ENCODE data around the gene COMMD3.

COMMD3 gene

DNA sequence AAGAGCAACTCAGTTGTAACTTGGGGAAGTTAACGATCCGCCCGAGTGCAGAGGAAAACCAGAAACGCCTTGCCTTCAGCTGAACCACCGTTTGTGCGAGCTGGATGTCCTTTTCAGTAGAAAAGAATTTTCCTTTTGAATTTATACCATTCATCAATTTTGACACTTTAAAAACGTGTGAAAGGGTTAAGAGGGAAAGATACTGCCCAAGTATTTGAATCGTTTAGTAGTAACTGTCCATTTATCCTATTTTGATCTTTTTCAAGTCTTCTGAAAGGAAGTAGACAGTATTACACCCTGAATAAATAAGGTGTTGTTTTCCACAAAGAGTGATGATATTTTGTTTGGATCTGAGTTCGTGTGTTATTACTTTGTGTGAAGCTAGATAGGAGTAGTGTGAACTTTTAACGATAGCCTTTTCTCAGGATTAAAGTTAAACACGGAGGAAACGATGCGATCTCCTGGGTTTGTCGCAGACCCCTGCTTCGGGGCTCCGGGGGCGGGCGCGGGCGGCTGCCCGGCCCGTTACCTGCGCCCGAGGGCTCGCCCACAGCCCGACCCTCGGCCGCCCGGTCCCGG is 3.9 kb downstream of the COMMD3 start:
- peak in 3 of 4 experiments; percentile 43 to 64 (median 54) for DNase-seq

DNA sequence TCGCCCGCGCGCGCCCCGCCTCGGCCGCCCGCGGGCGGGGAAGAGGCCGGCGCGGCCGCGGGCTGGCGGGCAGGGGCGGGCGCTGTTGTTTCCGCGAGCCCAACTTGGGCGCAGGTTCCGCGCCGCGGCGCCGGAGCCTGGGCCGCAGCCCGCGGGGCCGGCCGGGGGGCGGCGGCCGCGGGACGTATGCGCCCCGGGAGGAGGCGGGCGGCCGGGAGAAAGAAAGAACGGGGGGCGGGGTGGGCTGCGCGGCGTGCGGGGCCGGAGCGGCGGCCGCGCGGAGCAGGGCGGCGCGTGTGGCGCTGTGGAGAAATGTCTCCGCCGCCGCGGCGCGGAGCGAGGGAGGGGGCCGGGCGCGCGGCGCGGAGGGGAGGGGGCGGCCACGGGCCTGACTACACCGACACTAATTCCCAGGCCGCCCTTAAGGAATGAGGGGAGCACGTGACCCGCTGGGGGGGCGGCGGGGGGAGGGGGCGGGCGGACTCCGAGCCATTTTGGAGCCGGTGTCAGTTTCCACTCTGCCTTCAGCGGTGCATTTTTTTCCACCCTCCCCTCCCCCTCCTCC is 4.5 kb downstream of the COMMD3 start, which contains the start of gene BMI1:
Gene BMI1, plus strand, starts transcription at position 509 of the 565 bp plus-strand sequence. CDS start 5,351 bp downstream, outside the sequence.
- DNase-seq = peak; percentile 47 to 85 (median 72)

DNA sequence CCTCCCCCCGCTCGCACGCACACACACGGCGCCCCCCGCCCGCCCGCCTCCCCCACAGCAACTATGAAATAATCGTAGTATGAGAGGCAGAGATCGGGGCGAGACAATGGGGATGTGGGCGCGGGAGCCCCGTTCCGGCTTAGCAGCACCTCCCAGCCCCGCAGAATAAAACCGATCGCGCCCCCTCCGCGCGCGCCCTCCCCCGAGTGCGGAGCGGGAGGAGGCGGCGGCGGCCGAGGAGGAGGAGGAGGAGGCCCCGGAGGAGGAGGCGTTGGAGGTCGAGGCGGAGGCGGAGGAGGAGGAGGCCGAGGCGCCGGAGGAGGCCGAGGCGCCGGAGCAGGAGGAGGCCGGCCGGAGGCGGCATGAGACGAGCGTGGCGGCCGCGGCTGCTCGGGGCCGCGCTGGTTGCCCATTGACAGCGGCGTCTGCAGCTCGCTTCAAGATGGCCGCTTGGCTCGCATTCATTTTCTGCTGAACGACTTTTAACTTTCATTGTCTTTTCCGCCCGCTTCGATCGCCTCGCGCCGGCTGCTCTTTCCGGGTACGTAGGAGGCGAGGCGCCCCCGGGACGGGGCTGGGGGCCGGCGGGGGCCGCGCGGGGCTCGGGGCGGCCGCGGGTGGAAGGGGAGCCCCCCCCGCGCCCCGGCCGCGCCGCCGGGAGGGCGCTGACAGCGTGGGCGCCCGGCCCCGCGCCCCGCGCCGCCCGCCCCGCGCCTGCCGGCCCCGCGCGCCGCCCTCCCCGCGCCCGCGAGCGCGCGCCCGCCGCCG is 5.2 kb downstream of the COMMD3 start:
- peak; percentile 65 to 83 (median 74) for DNase-seq

DNA sequence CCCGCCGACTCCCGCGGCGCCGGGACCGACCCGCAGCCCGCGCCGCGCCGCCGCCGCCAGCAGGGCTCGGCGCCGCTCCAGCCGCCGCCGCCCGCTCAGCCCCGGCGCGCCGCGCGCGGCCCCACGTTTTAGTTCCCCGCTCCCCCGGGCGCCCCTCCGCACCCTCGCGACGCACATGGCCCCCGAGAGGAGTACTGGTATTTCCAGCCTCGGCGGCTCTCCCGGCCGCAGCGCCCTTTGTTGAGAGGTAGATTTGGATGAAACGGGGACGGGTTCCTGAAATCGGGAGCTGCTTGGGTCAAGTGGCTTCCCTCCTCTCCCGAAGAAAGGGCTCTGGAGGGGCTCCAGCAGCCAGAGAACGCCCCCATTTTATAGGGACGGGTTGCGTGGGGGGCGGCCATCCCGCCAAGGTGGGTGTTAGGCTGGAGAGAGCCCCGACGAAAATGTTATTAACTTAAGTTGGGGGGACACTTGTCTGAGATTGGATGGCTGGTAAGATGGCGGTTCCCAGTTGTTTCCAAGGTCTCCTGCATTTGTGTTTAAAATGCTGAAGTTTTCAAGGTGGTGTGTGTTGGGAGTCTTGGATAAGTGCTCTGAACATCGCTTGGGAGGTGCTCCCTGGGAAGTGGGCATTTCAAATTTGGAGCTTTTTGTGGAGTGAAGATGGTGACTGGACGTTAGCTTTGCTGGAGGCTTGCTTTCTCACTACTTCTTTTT is 5.9 kb downstream of the COMMD3 start:
- DNase-seq = peak in 3 of 4 experiments; percentile 32 to 73 (median 61)

DNA sequence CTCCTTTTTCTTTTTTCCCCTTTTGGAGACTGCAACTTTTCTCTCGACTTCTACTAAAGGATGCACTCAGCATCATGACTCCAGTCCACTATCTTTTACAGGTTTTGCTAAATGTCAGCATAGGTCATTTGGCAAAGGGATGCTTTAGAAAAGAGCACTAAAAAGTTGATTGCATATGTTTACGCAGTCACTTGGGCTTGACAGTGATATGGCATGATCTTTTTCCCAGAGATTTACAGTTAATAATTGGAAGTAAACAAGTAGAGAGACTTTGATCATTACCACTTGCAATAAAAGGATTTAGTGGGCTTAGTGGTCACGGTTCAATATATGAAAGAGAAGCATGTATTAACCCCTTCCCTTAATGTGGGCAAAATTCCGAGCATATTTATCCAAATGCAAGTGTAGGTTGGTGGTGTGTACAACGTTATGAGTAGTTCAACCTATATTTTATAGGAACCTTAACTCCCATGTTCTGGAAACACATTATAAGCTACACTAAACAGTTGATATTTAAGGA is 6.5 kb downstream of the COMMD3 start:
- DNase-seq = no peak

DNA sequence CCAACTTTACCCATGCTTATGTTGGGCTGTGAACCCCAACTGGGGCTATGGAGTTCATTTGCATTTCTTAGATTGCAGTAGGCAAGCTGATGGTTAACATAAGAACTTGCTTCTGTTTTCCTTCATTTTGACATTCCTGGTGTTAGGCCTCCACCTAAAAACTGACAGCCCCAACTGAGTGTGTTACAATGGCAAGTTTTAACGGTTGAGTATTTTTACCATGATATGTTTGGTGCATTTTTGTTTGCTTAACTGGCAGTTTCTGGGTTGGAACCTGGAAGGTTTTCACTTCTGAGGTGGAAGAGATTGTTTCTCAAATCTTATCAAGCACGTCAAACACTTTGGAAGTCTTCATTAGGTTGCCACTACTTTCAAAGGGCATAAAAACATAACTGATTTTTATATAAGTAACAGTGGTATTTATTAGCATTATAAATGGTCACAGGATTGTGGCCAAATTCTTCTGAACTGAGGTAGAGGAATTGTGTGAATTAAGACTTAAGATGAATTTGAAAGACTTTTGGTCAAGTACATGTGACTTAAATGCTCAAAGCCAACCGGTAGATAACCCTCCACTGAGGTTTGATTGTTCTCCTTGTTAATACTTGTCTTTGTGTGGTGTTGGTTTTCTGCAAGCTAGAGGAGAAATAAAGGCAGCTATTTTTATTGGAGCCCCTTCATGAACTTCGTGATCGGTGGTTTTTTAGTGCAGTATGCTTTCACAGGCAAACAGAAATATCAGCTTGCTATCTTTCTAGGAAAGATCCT is 7.5 kb downstream of the COMMD3 start:
- no peak for DNase-seq

DNA sequence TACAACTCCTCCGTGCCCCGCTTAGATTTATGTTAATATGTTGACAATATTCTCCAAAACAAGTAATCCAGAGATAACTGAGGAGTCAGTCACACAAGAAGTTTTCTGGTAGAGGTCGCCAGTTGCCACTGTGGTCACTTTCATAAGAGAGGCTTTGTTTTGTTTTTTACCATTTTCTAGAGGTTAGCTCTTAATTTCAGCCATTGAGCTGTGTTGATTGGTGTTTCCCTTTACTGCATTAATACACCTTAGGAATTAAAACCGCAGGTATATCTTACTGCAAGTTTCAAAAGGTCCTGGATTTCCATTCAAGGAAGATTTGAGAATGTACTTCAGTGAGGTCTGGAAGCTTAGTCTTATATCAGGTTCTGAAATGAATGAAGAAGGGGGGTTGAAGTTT is 8.2 kb downstream of the COMMD3 start:
- DNase-seq = no peak

DNA sequence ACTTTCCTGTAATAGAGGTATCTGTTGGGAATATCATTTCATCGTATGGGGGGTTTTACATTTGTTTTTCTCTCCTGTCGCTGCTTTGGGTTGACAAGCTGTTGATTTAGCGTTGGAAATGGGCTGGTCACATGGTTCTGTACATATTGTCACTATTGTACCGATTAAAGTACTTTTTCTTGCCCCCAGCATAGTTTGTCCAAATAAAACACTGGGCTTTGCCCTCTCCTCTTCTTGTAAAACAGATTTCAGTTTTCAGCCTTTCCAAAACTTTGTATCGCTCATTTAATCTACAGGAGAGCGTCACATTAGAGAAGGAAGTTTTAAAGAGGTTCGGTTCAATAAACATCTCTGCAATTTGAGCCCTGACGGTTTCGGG is 8.7 kb downstream of the COMMD3 start:
- DNase-seq = no peak

DNA sequence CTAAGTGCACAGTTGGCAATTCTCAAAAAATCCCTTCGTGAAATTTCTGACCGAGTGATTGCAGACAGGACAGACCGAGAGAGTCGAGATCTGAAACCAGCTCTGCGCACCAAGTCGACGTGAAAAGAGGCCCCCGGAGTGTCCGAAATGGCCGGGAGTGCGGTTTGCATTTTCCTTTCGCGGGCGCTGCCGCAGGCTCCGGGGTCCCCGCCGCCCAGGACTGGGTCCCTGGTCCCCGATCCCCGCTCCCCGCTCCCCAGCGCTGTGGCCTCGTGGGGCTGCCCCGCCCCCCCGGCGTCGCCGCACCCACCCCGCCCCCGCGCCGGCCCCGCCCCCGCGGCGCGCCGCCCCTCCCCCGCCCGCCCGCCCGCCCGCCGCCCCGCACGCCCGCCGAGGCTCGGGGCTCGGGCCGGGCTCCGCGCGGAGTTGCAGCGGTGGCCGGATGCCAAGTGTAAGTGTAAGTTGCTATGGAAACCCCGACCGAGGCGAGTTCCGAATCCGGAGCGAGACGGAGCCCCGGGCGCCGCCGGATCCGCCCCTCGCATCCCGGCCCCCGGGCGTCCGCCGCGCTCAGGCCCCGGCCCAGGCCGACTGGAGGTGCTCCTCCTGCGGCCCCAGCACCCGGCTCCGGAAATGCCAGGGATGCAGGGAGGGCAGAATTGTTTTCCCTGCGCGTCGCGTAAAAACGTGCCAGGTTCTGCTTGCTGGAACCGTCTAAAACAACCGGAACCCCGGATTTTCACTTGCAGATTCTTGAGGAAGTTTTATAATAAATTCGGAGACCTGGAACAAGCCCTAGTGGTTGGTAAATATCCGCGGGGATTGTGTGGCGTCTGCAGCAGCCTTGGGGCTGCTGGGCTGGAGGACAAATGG is 9.3 kb downstream of the COMMD3 start:
- DNase-seq = peak; percentile 57 to 80 (median 74)

DNA sequence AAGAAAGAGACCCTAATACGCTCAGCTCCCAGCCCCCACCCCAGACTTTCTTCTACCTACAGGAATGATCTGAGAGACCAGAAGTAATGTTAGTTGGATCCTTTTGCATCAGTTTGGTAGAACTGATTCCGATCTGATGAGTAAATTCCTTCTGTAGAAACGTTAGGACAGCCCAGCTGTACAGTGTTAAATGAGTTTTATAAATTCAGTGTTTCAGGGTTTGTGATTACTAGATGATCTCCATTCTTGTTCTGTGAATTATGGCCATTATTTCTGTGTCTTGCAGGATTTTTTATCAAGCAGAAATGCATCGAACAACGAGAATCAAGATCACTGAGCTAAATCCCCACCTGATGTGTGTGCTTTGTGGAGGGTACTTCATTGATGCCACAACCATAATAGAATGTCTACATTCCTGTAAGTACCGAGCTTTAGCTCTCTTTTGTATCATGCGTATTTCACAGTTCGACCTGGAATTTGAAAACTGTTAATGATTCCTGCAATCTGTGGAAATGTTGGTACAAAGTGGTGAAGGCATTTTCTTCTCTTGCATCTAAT is 10.0 kb downstream of the COMMD3 start:
- no peak for DNase-seq

DNA sequence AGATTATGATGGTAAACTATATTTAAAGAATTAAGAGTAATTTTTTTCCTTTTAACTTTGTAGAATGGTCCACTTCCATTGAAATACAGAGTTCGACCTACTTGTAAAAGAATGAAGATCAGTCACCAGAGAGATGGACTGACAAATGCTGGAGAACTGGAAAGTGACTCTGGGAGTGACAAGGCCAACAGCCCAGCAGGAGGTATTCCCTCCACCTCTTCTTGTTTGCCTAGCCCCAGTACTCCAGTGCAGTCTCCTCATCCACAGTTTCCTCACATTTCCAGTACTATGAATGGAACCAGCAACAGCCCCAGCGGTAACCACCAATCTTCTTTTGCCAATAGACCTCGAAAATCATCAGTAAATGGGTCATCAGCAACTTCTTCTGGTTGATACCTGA is 13.0 kb downstream of the COMMD3 start:
- no peak for DNase-seq

DNA sequence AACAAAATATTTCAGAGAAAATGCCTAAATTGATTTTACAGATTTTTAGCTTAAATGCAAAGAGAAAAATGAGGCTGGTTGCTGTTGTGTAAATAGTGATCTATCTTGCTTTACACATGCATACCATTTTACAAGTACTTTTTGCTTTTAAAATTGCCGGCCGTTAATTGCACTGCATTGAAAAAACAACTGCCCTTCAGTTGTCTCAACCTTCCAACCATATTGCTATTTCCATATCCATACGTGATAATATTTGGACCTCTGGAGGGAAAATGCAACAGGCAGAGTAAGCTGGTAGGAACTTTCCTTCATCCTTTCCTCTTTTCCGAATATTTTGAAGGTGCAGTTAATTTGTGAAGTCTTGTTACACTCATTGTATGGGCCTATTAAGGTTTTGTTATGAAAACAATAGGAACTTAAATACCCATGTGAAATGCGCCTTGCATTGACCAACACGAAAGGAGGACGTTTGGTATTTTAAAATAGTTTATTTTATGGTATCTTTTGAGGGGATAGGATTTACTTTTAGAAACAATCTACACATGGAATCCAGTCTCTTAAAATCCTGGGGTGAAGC is 16.0 kb downstream of the COMMD3 start:
- no peak for DNase-seq

DNA sequence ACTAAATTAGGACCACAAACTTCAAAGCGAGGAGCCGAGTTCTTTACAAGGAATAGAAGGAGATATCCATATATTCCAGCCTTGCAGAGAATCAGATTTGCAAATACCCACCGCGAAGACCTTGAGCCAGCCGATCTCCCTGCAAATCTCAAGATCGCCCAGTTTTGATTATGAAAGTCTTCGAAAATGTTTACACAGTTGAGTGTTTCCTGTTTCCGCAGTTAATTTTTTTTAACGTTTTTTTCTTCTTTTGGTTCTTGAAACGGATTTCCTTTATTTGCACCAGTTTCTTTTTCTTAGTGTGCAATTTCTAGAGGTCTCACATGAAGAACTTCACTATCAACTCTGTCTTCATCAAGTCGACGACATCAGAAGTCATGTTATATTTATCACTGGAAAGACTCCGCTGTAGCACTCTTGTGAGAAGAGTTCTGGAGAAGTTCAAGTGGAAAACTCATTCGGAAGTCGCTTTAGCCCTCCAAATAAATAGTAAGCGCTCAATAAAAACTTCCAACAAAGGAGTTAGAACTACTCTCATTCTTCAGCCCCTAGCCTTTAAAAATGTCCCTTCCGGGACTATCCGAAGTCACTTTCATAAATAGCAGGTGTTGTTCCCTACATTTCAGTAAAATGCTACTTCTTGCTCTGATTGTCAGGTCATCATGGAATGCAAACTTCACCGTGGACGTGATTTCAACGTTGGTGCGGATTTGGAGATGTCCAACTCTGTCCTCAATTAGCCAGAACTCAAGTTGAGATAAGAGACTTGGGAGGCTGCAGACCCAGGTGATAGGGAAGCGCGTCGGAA is 17.2 kb downstream of the COMMD3 start:
- DNase-seq = peak in 2 of 4 experiments; percentile 34 to 52

DNA sequence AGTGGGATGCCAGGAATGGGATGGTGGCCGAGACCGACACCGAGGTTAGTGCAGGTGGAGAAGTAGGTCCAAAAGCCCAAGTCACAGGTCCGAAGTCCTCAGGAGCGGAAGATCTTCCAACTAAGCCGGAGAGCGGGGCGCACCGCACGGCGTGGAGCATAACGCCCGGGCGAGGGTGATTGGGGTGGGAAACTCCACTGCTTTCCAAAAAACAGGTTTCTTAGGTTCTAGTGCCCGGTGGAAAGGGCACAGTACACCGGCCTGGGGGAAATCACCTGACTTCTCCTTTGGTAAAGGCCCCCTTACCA is 17.7 kb downstream of the COMMD3 start:
- DNase-seq = no peak

DNA sequence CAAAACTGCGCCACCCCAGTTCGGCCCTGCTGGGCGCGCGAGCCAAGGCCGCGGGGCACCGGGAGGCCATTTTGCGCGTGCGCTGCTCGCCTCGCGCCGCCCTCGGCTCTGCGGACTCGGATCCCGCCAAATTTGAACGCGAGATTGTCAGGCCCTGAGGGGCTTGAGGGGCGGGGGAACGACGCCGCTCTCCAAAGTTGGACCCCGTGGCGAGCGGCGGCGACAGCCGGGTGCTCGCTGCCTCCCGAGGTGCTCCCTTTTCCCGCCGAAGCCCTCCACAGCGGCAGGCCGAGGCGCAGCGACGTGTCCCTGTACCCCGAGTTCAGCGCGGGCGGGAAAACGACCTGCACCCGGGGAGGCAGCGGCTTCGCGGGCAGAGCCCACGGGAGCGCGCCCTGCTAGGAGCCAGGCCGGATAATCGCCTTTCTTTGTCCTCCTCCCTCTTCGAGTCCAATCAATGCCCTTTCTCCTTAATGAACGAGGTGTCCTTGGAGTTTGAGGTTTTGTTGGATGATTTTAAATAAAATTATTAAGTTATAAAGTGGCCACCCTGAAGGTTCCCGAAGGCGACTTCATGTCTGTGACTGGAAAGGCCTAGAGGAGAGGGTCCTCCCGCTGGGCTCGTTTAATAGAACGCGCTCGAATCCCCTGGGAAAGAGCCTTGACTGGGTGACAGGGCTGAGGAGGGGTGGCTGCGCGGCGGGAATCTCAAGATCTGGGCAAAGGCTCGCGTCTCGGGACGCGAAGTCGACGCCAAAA is 18.4 kb downstream of the COMMD3 start:
- DNase-seq = peak in 2 of 4 experiments; percentile 13 to 41

DNA sequence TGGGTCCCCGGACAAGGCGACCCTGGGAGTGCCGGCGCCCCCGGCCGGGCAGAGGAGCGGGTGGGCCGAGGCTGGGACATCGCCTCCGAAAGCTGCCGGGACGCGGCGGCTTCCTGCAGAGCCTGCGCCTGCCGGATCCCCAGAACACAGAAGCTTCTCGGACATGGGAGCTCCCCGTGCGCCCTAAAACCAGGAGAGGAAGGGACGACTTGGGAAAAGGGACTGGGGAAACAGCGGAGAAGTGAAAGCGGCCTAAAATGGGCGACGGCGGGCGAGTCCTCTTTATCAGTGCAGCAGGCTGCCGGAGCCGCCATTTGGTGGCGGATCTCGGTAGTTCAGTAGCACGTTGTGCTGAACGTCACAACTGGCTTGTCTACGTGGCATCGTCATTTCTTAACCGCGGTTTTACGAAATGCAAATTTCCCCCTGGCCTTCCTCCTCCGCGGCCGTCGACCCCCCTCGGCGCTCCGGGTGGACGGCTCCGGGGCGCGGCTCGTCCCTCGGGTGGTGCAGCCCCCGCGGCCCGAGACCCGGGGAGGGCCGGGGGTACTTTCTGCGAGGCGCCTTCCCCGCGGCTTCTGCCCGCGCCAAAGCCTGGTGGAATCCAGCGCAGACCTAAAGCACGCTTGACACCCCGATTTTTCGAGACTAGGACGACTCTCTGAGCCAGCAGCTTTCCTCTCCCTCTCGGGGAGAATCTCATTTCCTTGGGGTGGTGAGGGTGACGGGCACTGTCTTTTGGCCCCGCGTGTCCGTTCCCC is 19.2 kb downstream of the COMMD3 start:
- DNase-seq = peak; percentile 71 to 79 (median 74)

DNA sequence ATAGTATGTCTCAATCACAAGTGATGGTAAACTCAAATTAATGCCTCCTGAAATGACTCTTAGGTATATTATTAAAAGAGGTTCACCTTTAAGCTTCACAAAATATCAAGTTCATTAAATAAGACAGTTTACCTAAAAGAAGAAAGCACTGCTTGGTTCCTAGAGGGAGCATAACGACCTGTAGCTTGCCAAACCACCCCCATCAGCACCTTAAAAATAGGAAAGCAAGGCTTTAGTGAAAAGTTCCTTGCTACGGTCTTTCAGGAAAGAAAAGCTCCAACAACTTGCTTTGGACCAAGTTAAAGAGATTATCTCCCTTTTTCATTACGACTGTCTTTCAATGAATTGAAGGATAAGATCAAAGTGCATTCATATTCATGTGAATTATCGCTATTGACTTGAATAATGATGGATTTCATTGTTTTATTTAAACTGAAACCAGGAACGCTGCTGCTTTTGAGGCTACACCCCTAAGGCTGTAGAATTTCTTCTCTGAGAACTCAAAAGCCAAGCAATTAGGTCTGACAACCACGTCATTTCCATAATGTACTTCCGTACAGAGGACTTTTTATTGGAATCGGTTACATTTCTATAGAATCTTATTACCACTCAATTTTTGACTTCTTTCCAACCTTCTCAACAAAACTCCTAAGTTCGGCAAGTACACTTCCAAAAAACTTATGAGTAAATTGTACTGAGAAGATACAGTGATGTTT is 22.2 kb downstream of the COMMD3 start:
- peak in 1 of 4 experiments; percentile 17 for DNase-seq

Data from suppressor macrophage (primary cell).